ENCODE data around the gene GSAP.

The GSAP gene

DNA sequence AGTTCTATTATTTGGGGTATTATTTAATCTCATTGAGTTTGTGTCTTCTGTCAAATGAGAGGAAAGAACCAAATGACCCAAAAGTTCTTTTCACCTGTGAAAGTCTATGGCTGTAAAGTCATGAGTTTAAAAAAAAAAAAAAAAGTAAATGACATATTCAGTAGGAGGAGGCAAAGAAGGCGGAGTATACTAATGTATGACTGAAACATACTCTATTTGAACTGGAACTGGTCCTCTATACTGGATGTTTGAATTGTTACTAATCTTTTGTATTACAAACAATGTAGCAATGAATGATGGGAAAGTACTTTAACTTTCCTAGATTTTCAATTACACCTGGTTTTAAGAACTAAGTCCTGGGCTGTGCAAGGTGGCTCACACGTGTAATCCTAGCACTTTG is 24.9 kb upstream of the GSAP start:
- H3K4me3 ChIP-seq (ENCODE audit: low read depth, low read length) = no peak overlapping the region

DNA sequence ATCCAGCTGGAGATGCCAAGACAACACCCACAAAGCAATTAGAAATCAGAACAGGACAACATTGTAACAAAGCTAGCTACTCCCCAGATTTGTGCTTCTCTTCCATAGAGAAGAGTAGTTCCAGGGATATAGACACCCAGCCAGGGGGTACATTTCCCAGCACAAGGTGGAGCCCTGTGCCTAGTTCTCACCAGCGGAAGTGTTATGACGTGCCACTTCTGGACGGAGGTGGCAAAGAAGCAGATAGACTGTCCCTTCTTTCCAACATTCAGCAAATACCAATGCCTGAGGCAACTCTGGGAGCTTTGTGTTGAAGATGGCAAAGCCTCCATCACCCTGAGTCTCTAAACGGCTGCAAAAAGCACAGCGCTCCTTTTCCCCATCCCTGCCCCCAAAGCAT is 23.4 kb upstream of the GSAP start:
- no peak overlapping the region for H3K4me3 ChIP-seq (ENCODE audit: low read depth, low read length)

DNA sequence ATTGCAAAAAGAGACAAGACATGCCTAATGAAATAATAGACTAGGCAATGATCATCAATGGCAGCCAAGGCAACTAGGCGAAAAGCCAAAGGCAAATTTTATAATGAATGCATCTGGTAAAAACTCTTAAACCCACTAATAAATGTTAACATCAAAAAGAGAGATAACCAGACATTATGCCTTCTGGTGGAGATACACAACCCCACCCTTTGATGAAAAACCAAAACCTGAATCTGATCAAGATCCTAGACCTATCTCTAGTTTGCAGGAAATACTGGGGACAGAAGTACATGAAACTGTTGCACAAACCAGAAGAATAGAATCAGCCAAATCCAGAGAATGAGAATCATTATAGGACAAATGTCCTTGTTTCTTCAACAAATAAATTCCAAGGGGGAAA is 22.0 kb upstream of the GSAP start:
- H3K4me3 ChIP-seq (ENCODE audit: low read depth, low read length) = no peak overlapping the region

DNA sequence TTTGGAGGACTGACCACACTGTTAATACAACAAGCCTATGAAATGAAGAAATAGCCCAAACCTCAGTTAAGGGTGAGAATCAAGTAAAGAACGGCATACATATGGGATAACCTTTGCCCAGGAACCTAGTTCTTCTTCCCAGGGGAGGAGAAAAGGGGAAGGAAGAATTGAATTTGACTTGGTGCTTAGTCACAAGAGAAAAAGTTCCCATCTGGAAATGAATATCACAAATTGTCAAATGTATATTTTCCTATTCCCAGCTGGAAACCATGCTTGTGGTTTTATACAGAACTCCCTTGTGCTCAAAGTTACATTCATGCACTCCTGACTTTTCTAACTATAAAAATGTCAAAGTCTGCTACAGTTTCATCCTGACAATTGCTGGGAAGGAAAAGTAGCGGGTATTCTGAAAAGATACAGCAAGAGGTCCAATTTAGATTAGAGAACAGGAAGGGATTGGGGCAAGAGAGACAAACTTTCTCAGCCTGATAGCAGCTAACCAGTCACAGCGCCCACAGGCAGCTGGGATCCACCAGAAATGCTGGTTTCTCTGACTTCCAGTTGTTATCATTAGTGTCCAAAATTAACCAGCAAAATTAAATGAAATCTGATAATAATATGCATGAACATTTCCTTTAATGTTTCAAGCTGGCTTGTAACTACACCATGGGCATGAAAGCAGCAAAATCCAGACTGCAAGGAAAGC is 18.6 kb upstream of the GSAP start:
- no peak overlapping the region for H3K4me3 ChIP-seq (ENCODE audit: low read depth, low read length)

DNA sequence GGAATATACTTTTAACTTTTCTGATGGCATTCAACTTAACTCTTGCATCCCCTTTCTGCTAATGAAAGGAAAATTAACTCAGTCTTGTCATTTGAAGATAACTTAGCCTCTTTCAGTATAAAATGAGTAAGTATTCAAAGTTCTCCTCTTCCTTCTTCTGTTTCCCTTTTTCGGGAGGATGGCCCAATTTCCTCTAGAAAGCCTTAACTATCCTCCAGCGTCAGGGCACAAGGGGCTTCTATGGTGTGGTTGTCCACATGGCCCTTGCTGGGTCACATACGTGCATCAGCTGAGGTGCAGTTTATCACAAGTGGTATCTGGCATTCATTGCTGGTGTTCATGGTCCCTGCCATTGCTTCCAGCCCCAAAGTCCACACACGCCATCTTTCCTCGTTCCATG is 17.8 kb upstream of the GSAP start:
- H3K4me3 ChIP-seq (ENCODE audit: low read depth, low read length) = no peak overlapping the region

DNA sequence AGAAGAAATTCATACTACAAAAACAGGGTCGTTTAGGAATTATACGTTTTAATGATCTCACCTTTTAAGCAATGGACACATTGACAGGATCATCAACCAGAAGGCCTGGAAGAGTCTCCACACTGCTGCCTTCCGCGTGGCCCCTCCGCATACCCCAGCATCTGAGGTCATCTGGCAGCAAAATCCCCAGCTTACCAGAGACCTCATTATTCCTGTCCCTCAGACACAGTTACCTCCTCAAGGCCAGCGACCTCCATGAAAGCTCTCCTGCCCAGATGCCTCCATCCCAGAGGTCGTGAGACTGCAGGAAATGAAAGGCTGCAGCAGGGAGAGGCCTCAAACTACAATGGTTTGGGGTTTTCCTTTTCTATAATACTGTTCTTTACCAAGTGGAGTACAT is 14.8 kb upstream of the GSAP start:
- H3K4me3 ChIP-seq (ENCODE audit: low read depth, low read length) = no peak overlapping the region

DNA sequence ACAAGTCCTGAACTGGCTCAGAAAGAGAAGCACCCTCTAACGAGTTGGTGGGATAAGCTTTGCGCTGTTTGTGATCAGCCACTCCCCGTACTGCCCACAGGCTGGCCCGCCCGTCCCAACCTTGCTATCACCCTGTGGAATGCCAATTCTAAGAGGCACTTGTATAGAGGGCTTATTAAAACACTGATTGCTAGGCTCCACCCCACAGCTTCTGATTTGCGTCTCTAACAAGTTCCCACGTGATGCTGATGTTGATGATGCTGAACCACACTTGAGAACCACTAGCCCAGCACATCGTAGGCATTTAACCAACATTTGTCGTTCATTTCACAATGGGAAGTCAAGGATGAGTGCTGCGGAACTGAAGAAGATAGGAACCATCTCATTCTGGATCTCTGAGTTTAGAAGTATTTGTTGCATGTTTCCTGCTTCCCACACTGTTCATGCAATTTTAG is 12.7 kb upstream of the GSAP start:
- no peak overlapping the region for H3K4me3 ChIP-seq (ENCODE audit: low read depth, low read length)

DNA sequence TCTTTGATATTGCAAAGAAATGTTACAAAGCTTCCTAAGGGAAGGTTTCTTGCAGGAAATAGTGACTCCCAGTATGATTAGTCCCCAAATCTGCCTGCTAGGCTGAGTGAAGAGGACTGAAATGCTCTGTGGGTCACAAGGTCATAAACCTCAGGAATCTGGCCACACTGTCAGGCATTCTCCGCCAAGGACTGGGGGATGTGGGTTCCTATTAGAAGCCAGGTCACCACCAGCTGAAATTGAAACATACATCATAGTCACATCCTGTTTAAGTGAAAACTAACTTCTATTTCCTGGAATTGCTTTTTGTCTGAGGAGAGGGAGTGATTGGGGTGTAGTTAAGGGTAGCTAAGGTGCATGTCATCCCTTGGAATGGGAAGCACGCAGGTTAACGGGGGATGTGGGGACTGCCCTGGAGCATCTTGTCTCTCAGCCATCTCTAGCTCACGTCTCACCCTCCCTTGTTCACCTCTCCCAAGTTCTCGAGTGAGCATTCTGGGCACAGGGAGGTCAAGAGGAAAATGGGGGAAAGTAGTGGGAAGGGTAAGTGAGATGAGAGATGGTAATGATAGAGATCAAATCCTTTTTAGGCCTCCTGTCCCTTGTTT is 12.0 kb upstream of the GSAP start:
- H3K4me3 ChIP-seq (ENCODE audit: low read depth, low read length) = no peak overlapping the region

DNA sequence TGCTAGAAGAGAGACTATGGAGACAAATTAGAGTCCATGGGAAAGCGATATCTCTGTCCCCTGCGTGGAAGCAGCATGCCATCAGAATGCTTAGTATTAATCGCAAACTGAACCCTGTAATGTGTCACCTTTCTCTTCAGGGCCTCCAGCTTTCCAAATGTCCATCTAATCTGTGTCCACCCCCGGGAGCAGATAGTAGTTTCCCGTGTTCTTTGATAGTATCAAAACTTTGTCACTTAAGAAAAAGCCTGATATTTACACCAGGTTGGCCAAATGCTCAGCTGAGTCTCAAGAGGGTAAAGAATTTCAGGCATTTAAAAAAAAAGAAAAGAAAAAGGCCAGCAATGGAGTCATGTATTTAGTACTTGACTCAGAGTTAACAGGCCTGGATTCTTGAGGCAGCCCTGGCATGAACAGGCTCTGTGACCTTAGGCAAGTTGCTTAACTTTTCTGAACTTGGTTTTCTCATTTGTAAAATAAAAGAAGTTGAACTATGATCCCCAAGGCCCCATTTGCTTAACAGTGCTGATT is 10.4 kb upstream of the GSAP start:
- H3K4me3 ChIP-seq (ENCODE audit: low read depth, low read length) = no peak overlapping the region

DNA sequence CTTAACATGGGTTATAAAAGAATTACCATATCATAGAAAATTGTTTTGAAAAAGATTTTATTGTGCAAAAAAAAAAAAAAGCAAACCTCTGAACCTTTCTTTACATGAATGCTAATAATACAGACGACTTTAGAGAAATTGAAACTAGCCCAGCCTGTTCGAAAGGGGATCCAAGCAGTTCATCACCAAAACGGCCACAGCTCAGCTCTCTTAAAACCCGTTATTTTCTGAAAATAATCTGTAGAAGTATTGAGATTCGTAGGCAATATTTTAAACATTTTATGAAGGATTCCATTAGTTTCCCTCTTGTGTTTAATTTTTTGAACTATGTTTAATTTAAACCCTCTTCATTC is 9.9 kb upstream of the GSAP start:
- no peak overlapping the region for H3K4me3 ChIP-seq (ENCODE audit: low read depth, low read length)

DNA sequence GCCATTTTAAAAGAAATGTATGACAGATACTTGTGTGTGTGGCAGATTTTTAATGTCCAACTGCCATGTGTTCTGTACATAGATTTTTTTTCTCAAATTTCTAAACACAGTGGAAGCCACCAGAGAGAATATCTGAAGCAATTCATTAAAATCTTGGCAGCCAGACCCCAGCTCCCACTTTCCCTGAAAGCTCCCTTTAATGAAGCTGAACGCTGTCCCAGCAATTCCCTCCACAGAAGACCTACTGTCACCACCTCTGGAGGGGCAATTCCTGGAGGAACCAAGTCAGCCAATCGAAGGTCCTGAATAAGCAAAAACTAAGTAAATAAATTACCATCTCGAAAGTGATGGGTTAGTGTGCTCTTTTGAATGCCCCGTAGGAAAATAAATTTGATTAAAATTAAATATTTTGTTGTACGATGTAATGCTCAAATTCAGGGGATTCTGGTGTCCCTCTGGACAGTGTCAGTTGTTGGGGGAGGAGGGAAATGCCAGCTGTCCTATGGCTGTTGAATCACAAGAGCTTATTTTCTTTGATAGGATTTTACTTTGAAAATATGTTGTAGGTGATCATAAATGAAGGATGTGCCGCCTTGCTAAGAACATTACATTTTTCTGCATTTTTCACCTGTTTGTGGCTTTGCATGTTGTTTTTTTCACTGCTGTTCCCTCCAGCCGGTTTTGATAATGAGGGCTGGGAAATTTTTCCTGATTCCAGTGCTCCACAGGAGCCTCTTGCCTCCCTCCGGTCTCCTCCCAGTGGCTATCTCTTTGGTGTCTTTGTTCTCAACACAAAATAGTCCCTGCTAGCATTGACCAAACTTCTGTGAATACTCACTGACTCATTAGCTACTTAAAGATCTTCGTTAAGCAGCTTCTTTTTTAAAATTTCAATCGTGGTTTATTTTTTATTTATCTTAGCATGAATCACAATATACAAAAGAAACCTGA is 9.2 kb upstream of the GSAP start:
- no peak overlapping the region for H3K4me3 ChIP-seq (ENCODE audit: low read depth, low read length)

DNA sequence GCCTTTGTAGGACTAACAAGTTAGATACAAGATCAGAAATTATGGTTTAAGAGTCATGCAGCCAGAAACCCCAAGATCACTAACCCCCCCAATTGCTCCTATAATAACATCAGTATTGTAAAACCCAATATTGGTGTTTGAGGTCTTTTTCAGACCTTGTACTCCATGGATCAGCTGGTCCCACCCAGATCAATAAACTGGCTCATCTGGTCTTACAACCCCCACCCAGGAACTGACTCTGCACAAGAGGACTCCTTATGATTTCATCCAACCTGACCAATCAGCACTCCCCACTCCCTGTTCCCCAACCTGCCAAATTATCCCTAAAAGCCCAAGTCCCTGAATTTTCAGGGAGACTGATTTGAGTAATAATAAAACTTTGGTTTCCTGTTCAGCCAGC is 6.4 kb upstream of the GSAP start:
- no peak overlapping the region for H3K4me3 ChIP-seq (ENCODE audit: low read depth, low read length)

DNA sequence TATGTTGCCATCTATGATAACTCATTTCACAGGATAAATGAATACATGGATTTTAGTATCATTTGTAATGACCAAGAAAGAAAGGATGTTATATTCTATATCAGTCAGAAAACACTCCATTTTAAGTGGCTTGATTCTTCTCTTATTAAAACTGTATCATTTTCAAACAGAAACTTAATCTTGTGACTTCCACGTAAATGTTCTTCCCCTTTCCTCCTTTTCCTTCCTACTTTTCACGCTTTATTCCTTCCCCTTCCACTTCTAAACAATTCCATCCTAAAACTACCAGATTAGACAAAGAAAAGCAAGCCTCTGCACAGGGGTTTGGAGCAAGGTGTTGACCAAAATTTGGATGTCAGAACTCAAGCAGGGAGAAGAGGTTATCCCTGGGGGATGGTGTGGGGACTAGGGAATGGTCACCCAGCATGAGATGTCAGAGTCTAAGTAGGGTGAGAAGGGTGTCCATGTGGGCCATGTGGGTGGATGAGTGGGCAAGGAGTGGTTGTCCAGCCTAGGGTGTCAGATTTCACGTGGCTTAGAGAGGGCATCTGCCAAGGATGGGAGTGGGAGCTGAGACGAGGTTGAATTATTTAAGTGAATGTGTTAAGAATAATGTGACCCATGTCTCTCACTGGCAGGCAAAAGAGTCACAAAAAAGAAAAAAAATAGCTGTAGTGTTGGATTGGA is 5.0 kb upstream of the GSAP start:
- no peak overlapping the region for H3K4me3 ChIP-seq (ENCODE audit: low read depth, low read length)

DNA sequence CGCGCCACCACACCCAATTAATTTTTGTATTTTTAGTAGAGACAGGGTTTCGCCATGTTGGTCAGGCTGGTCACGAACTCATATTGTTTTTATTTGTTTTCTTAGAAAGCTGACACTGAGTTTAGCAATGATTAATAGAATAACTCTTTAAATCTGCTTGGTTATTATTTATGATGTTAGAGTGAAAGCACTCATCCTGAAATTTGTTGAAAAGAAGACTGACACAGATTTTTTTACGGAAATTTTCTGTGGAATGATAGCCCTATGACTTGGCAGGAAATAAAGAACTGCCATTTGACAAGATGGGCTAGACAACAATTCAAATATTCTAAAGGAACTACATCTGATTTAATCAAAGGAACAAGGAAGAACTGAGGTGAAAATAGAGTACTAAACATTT is 4.3 kb upstream of the GSAP start:
- H3K4me3 ChIP-seq (ENCODE audit: low read depth, low read length) = no peak overlapping the region

DNA sequence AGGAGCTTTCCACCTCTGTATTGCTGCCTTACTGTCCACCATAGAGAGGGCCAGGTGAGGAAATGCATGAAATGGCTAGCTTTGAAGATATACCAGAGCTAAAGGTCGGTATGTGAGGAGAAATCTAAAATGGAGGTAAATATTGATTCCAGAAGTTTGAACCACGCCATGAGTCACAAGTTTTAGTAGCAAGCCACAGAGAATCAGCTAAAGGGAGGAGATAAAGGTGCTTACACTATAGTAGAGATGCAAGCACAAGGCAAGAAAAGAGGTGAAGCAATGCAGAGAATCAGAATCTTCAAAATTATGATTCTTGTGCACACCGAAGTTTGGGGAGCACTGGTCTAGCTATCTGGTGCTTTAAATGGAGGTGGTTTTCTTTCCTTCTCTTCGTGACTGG is 3.0 kb upstream of the GSAP start:
- no peak overlapping the region for H3K4me3 ChIP-seq (ENCODE audit: low read depth, low read length)

DNA sequence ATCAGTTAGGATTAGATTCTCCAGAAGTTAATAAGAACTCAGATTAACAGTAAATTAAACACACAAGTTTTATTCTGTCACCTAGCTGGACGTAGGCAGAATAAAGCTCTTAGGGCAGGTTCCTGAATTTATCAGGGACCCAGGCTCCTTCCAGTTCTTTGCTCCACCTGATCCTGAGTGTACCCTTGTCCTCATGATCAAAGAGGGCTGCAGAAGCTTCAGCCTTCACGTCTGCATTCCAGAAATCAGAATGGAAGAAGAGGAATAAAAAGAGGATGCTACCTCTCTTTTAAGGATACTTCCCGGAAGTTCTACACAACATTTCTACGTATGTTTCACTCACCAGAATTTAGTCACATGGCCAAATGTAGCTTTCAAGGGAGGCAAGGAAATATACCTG is 1.7 kb upstream of the GSAP start:
- H3K4me3 ChIP-seq (ENCODE audit: low read depth, low read length) = no peak overlapping the region

DNA sequence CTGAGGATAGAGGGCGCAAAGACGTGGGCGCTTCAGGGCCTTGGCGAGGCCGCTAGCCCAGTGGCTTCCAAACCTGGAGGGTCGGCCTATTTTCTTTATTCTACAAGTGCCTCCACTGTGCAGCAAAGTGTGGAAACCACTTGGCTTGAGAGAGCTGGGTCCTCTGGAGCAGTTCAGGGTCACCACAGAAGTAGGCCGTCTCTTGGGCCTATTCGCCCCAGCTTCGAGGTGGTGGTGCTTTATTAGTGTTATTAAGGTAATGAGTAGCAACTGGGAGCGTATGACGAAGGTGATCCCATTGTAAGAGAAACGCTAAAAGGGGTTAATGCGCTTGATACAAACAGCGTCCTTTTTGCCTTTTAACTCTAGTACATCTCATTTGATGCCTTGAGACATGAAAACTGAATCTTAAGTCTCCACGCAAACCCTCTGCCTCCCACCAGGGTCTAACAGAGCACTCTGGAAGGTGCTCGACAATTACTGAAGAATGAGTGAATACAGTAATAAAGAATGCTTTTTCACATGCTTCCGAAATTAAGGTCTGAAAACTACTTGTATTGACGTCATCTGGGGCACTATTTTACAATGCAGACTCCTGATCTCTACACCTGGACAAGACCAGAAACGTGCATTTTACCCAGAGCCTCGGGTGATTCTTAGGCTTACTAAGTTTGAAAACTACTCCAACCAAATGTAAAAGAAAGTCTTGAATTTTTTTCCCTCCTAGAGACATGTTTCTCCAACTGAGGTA is 647 bp upstream of the GSAP start:
- H3K4me3 ChIP-seq (ENCODE audit: low read depth, low read length) = peak overlapping the region; percentile 36

DNA sequence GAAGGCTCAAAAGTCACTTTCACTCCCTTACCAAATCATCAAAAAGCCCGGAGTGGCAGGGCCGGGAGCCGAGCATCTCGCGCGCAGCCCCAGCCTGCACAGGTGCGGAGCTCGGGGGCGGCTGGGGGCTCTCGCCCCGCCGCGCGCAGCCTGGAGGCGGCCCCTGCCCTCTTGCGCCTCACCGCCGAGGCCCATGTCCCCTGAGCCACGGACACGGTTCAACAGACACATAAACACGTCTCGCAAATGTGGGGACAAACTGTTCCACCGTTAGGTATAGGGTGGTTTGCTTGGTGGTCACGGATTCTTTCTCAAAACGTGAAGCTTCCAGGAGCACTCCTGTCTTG is 700 bp downstream of the GSAP start:
- peak overlapping the region; percentile 36 for H3K4me3 ChIP-seq (ENCODE audit: low read depth, low read length)

DNA sequence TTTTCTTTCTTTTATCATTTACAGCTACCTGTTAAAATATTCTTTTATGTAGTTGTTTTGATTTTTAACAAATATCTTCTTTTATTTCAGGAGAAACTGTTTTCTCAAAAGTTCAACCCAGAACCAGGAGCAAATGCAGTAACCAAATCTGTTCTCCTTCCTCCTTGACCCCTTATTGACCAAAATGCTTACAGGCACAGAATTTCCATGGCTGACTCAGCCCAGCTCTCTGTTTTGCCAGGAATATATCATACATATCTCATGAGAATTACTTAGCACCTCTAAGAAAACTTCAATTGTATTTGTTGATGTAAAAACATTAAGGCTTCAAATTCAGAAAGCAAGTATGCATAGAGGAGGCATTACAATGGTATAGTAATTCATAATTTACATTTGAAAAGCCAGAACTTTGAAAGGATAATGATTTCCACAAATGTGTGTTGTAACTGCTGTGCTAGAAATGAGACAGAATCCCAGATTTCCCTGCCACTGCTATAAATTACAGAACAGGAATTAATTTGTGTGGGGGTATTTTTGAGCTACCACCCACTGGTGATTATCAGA is 2.2 kb downstream of the GSAP start:
- H3K4me3 ChIP-seq (ENCODE audit: low read depth, low read length) = no peak overlapping the region

DNA sequence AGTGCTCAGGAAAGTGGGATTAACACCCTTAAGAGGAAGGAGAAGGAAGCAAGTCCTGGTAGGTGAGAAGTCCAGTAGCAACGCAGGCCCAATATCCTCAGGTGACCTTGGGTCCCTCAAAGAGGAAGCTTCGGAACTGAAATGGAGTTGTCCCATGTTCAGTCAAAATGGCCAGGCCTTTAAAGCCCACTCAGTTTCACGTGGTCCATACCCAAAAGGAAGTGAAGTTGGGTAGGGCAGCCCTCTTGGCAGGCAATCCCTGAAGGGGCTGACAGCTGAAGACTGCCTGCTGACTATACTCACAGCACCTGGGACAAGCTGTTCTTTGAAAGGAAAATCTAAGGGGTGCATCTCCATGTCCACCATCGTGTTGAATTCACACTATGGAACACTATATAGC is 3.0 kb downstream of the GSAP start:
- no peak overlapping the region for H3K4me3 ChIP-seq (ENCODE audit: low read depth, low read length)
